ENCODE data around the gene WNT7B.

Gene WNT7B

DNA sequence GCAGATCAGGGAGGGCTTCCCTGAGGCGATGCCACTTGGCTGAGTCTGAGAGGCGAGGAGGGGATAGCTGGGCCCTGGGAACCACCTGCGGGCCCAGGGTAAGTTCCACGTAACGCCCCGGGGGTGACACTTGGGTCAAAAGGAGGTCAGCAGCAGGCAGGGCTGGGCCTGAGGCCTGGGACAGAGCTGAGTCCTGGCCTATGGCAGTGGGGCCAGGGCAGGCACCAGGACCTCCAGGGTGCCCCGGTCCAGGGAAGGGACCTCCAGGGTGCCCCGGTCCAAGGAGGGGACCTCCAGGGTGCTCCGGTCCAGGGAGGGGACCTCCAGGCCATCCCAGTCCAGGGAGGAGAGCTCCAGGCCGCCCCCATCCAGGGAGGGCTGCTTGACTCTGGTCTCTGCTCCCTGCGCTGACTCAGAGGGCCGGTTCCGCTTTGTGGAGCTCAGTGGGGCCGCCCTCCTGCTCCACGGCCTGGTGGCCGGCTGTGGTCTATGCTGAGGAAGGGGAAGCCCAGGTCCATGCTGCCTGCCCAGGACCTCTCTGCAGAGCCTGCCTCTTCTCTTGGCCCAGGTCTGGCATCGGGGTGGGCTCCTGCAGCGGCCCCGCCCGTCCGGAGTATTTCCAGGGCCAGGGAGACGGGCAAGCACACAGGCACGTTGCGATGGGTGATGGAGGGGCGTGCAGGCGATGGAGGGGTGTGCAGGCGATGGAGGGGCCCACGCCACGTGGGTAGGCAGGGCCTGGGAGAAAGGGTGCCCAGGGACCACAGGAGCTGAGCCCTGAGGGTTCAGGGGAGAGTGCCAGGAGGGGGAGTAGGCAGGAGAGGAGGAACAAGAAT lies 19.5 kb upstream of the WNT7B start:
- no peak for DNase-seq

DNA sequence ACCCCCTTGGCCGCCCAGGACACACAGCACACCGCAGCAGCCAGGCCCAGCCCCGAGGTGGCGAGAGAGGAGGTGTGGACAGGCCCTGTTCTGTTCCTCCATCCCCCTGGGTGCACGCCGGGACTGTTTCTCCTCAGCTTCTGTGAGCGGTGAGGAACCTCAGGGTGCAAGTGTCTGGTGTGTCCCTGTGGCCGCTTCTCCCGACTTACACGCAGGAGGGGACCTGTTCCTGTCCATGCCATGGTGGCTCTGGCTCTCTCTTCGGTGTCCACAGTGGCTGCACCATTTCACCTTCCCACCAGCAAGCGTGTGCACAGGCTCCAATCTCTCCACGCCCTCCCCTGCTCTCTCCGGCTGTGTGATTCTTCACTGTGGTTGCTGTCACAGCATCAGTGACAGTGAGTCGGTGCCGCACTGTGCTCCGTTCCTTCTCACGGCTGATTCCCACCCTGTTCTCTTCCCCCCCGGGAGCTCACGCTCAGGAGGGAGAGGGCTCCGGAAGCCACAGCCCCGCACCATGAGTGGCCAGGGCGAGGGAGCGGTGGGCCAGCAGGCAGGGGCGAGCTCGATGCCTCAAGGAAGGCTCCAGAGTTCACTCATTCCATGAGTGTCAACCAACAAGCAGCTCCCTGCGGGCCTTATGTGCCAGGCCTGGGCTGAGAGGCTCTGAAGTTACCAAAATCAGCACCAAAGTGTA lies 18.6 kb upstream of the WNT7B start:
- no peak for DNase-seq

DNA sequence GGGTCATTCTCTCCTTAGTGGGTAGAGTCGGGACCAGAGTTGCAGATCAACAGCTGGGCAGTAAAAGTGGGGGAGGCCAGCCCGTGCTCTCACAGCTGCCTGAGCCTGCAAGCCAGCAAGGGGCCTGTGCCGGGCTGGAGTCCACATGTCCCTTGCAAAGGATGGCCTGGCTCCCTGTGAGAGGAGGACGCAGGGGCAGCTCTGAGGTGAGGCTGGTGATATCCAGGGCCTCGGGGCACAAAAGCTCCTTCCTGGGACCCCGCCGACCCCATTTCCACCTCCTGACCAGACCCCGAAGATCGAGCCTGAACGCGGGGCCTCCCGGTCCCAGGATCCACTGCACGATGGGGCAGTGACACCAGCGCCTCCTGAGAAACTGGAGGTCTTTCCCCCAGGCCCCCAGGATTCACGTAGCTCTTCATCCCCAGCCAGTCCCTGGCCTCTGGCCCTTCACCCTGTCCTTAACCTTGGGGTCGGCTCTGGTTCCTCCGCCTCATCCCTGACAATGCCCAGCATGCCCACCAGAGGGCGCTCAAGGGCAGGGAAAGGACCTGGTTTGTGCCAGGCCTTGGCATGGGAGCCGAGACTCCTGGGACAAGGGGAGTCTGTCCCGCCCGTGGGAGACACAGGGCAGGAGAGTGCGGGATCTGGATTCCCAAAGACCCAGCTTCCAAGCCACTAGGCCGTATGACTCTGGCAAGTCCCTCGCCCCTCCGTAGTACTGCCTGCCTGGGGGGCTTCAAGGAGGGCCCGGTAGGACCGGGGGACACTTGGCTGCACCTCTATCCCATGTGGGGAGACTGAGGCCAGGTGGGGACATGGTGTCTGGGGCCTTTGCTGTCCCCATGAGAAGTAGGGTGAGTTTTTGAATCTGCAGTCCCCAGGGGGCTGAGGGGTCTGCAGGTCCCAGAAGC lies 17.8 kb upstream of the WNT7B start:
- DNase-seq, result no peak

GRCh38 chr22:45993841-45994240 lies 16.9 kb upstream of the WNT7B start:
- no peak for DNase-seq

GRCh38 chr22:45993143-45993692 lies 16.3 kb upstream of the WNT7B start:
- no peak for DNase-seq

GRCh38 chr22:45992737-45993136 lies 15.8 kb upstream of the WNT7B start:
- DNase-seq, result no peak

- no peak for DNase-seq
These were observed 14.1 kb upstream of the WNT7B start for GRCh38 chr22:45991098-45991497.

DNA sequence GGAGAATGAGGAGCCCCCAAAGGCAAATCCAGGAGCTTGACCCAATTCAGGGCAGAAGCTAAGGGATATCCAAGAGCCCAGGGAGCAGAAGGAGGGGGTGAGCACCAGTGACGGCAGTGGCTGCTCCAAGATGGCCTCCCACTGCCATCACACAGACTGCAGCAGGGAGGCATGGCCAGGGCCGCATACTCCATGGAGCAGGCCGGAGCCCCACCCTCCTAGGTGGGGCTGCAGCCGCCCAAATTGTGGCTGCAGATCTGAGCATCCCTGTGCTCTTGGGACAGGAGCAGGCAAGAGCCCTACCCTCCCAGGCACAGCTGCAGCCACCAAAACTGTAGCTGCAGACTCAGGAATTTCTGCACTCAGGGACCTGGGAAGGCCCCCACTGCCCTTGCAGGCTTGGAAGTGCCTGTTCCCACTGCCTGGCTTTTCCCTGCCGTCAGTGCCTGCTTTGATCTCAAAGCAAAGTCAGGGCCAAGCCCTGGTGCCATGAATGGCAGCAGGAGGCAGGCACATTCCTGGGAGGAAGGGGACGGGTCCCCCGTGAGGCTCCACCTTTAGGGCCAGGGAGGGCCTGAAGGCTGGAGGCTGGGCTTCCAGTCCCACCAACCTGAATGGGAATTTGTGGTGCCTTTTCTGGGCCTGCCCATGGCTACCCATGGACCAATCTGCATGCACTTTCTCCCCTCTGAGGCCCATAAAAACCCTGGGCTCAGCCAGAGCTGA lies 10.3 kb upstream of the WNT7B start:
- no peak for DNase-seq

- DNase-seq, result no peak
These were observed 7.5 kb upstream of the WNT7B start for GRCh38 chr22:45984316-45984916.

DNA sequence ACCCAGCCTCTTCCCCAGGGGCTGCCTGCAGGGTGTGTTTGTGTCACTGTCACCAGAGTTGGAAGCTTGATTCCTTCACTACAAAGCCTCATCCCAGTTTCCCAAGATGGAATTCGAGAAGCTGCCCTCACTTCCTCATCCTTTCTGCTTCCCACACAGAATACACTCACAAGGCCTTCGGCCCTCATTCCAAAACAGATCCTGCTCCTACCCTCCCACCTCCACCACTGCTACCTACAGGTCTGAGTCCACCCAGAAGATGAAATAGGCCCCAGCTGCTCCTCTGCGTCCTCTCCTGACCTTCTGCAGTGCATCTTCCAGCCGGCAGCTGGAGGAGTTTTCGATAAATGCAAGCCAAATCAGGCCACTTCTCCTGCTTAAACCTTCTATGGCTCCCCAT lies 6.8 kb upstream of the WNT7B start:
- DNase-seq, result no peak

GRCh38 chr22:45980761-45981160 lies 3.8 kb upstream of the WNT7B start:
- DNase-seq, result no peak

DNA sequence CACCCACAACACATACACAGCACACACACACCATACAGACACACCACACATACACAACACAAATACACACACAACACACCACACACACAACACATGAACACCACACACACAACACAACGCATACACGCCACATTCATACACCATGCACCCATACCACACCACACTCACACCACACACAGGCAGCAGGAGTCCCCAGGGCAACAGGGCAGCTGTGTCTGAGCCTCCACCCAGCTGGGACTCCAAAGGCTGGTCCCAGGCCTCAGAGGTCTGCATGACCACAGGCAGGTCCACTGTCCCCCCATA lies 3.3 kb upstream of the WNT7B start:
- no peak for DNase-seq

- DNase-seq, result no peak
These were observed 1.3 kb upstream of the WNT7B start for GRCh38 chr22:45978275-45978713.

DNA sequence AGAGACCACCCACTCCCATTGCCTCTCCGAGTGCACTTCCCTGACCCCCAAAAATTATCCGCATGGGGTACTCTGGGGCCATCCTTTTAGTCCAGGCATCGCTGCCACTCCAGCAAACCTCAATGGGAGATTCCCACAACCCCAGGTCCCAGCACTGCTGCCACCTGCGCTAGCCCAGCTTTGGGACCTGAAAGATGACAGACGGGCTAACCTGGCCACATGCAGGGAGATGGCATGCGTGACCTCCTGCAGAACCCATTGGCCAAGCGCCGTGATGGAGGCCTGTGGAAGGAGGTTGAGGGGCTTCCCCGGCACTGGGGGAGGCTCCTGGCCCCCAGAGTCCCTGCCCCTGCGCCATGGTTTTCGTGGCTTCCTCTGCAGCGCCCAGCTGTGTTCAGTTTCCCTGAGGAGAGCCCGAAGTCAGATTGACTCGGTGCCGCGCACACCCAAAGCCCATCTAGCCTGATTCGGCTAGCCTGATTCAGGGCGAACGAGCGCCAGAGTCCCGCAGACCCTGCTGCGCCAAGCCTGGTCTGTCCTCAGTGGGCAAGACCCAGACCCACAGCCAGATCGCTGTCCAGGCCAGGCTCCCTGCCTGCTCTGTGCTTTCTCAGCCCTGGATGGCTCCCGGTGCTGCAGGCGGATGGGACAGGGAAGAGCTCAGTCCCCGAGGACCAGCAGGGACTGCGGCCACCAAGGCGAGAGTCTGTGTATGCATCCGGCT lies 751 bp upstream of the WNT7B start:
- DNase-seq, result peak; percentile 66

- DNase-seq, result peak; percentile 66
These were observed 534 bp downstream of the WNT7B start for GRCh38 chr22:45976254-45977002.

DNA sequence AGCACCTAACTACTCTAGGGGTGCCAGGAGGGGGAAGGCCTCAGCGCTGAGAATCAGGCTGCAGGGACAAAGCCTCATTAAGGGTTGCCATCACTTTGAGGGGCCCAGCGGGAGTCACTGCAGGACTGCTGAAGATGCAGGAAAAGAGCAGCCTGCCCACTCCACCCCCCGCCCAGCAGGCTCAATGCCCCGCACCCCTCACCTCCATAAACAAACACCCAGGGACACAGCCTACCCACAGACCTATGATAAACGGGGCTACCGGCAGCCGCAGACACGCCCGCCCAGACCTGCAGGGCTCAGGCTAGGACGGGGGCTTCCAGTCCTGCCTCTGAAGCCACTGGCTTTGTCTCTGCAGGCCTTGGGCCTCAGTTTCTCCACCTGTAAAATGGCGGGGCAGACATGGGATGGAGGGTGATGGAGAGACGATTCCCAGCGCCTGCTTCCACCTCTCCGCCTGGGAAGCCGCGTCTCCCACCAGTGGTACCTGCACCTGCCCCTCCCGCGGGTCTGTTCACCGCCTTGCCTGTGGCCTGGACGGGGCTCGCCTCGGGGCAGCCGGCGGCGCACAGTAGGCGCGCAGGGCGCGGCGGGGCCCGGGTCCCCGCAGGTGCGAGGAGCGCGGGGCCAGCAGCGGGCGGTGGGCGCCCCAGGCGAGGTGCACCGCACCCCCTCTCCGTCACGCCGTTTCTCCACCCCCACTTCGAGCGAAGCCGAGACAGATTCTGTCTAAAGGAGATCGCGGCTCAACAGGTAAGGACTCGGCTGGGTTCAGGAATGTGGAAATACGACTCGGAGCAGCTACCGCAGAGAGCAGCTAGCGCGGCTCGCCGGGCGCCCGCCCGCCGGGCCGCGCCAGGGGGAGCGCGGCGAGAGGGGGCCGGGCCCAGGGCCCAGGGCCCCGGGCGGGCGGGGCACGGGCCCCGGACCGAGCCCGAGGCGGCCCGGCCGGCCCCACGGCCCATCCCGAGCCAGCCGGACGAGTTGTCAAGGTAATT lies 1.5 kb downstream of the WNT7B start:
- no peak for DNase-seq

DNA sequence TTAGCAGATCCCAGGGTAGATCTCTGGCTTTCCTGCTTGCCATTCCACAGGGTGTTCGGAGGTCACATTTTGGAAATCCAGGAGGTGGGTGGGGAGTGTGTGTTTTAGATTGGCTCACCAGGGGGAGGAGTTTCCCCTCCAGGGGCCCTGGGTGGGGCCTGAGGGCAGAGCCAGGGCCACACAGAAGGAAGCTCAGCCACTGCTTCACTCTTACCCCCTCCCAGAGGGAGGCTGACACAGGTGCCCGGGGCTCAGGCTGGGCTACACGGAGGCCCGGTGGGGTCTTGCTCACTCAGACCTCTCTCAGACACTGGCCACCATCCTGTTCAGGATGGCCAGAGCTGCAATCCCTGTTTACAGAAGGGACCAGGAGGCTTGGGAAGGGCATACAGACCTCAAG lies 2.5 kb downstream of the WNT7B start:
- DNase-seq, result no peak

DNA sequence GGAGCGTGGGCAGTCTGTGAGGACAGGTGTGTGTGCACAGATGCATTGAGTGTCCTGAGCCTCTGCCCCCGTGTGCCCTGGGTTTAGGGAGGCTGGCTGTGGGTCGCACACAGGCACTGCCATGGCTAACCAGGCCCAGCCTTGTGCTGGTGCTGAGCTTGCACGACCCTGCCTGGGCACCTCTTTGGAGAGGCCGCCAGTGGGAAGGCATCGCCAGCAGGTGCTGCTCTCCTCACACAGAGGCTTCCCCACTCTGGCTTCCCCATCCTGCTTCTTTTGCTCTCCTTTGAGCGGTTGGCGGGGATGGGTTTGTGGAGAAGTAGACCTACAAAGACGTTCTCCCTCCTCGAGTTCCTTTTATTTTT lies 4.1 kb downstream of the WNT7B start:
- DNase-seq, result no peak

All from right kidney (tissue), 1 donor.